ENCODE measurements around the gene GJD2.

- TF ChIP-seq, protein P1, sequence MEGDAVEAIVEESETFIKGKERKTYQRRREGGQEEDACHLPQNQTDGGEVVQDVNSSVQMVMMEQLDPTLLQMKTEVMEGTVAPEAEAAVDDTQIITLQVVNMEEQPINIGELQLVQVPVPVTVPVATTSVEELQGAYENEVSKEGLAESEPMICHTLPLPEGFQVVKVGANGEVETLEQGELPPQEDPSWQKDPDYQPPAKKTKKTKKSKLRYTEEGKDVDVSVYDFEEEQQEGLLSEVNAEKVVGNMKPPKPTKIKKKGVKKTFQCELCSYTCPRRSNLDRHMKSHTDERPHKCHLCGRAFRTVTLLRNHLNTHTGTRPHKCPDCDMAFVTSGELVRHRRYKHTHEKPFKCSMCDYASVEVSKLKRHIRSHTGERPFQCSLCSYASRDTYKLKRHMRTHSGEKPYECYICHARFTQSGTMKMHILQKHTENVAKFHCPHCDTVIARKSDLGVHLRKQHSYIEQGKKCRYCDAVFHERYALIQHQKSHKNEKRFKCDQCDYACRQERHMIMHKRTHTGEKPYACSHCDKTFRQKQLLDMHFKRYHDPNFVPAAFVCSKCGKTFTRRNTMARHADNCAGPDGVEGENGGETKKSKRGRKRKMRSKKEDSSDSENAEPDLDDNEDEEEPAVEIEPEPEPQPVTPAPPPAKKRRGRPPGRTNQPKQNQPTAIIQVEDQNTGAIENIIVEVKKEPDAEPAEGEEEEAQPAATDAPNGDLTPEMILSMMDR (conservative IDR thresholded peaks at IDR 0.05 in 1 of 2, IDR thresholded peaks at IDR 0.05 in 1 of 2; ENCODE audit: low read depth in 1 of 2, low read length in 2 of 2): no peak
- no peak for TF ChIP-seq EZH2 (IDR thresholded peaks at IDR 0.05; ENCODE audit: low read length, missing control alignments)
These were observed 38.3 kb upstream of the GJD2 start for GRCh38 chr15:34793071-34793470.
